ENCODE data around the gene CD300E.

CD300E gene, protein sequence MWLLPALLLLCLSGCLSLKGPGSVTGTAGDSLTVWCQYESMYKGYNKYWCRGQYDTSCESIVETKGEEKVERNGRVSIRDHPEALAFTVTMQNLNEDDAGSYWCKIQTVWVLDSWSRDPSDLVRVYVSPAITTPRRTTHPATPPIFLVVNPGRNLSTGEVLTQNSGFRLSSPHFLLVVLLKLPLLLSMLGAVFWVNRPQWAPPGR

DNA sequence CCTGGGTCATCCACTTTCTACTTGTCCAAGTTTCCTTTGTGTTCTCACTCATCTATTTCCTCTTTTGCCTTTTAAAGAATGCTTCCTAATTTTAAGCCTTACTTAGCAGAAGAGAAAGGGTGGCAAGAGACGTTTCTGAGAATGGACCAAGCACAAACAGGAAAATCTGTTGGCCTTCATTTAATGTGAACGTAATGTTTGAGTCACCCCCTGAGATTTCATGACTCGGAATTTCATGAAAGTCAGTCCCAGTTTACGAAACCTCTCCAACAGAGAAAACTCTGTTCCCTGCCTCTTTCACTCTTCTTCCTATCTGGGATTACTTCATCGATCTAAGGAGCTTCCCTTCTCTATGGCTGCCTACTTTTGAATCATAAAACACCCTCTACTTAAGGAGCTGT lies at the start of gene CD300E:
TSS of gene CD300E (minus strand) at position 46 of the 401 bp plus-strand sequence. CDS start 117 bp downstream, outside the sequence.
- ATAC-seq, result no peak
- TF ChIP-seq ZFP30 (CRISPR knock-in tag; IDR thresholded peaks at IDR 0.05) (no peak), TOX (CRISPR knock-in tag; IDR thresholded peaks at IDR 0.05; ENCODE audit: borderline replicate concordance) (no peak), ZNF8 (CRISPR knock-in tag; IDR thresholded peaks at IDR 0.05) (no peak), GLIS3 (CRISPR knock-in tag; IDR thresholded peaks at IDR 0.05) (no peak), RARB (CRISPR knock-in tag; IDR thresholded peaks at IDR 0.05) (no peak)

DNA sequence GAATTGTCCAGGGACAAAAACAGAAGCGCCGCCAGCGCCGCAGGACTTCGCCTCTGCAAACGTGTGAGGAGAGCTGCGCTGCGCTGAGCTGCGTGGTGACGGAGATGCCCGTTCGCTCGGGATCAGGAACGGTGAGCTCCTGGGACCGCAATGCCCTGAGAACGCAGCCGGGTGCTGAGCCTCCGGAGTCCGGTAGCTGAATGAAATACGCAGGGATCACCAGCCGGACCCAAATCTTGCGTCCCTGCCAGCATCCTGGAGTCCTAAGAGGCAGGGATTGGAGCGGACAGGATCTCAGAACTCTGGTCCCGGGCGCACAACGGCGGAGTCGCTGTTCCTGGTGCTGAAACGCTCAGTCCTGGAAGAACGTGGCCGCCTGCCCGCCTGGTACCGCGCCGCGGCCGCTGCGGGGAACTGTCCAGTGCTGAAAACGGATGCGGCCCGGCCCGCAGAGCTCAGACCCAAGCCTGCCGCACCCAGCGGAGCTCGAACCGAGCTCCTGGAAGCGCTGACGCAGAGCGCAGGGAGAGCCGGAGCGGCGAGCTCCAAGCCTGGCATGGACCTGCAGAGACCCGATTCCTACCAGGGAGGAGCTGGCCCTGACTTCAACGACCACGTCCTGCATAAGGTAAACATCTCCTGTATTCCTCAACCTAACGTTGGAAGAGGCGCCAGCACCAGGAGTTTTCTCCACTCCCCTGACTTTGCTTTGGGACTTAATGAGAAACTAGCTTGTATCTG lies 47.7 kb upstream of the CD300E start:
- peak; percentile 85 for ATAC-seq
- TF ChIP-seq ZFP3 (CRISPR knock-in tag; IDR thresholded peaks at IDR 0.05), result peak; percentile 94
- no peak for TF ChIP-seq RARB (CRISPR knock-in tag; IDR thresholded peaks at IDR 0.05)
- TF ChIP-seq, protein P1, sequence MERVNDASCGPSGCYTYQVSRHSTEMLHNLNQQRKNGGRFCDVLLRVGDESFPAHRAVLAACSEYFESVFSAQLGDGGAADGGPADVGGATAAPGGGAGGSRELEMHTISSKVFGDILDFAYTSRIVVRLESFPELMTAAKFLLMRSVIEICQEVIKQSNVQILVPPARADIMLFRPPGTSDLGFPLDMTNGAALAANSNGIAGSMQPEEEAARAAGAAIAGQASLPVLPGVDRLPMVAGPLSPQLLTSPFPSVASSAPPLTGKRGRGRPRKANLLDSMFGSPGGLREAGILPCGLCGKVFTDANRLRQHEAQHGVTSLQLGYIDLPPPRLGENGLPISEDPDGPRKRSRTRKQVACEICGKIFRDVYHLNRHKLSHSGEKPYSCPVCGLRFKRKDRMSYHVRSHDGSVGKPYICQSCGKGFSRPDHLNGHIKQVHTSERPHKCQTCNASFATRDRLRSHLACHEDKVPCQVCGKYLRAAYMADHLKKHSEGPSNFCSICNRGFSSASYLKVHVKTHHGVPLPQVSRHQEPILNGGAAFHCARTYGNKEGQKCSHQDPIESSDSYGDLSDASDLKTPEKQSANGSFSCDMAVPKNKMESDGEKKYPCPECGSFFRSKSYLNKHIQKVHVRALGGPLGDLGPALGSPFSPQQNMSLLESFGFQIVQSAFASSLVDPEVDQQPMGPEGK (CRISPR knock-in tag; IDR thresholded peaks at IDR 0.05; ENCODE audit: borderline replicate concordance), result 0 out of 2 replicates have a peak, but pooled peaks have one; percentile 65
- TF ChIP-seq ISL1 (CRISPR knock-in tag; IDR thresholded peaks at IDR 0.05), result peak; percentile 68
- no peak for TF ChIP-seq TOX (CRISPR knock-in tag; IDR thresholded peaks at IDR 0.05; ENCODE audit: borderline replicate concordance)
- TF ChIP-seq PPARA (CRISPR knock-in tag; IDR thresholded peaks at IDR 0.05; ENCODE audit: borderline replicate concordance), result peak; percentile 96
- TF ChIP-seq ZNF70 (CRISPR knock-in tag; IDR thresholded peaks at IDR 0.05), result 0 out of 2 replicates have a peak, but pooled peaks have one; percentile 37
- TF ChIP-seq, protein P2, sequence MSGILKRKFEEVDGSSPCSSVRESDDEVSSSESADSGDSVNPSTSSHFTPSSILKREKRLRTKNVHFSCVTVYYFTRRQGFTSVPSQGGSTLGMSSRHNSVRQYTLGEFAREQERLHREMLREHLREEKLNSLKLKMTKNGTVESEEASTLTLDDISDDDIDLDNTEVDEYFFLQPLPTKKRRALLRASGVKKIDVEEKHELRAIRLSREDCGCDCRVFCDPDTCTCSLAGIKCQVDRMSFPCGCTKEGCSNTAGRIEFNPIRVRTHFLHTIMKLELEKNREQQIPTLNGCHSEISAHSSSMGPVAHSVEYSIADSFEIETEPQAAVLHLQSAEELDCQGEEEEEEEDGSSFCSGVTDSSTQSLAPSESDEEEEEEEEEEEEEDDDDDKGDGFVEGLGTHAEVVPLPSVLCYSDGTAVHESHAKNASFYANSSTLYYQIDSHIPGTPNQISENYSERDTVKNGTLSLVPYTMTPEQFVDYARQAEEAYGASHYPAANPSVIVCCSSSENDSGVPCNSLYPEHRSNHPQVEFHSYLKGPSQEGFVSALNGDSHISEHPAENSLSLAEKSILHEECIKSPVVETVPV (CRISPR knock-in tag; IDR thresholded peaks at IDR 0.05), result peak; percentile 51; the same call in 1 of the 2 replicates
- TF ChIP-seq ZNF8 (CRISPR knock-in tag; IDR thresholded peaks at IDR 0.05), result peak; percentile 61; the same call in 1 of the 2 replicates
- peak; percentile 99 for TF ChIP-seq SNAI2 (CRISPR knock-in tag; IDR thresholded peaks at IDR 0.05)
- peak; percentile 96 for TF ChIP-seq GLIS3 (CRISPR knock-in tag; IDR thresholded peaks at IDR 0.05)
- no peak for TF ChIP-seq OSR1 (CRISPR knock-in tag; IDR thresholded peaks at IDR 0.05)
- TF ChIP-seq ARNTL (CRISPR knock-in tag; IDR thresholded peaks at IDR 0.05; ENCODE audit: borderline replicate concordance, low read depth), result peak; percentile 63; the same call in 1 of the 2 replicates
- TF ChIP-seq ZNF565 (CRISPR knock-in tag; conservative IDR thresholded peaks at IDR 0.05; ENCODE audit: low read depth), result peak; percentile 95
- TF ChIP-seq, protein P3, sequence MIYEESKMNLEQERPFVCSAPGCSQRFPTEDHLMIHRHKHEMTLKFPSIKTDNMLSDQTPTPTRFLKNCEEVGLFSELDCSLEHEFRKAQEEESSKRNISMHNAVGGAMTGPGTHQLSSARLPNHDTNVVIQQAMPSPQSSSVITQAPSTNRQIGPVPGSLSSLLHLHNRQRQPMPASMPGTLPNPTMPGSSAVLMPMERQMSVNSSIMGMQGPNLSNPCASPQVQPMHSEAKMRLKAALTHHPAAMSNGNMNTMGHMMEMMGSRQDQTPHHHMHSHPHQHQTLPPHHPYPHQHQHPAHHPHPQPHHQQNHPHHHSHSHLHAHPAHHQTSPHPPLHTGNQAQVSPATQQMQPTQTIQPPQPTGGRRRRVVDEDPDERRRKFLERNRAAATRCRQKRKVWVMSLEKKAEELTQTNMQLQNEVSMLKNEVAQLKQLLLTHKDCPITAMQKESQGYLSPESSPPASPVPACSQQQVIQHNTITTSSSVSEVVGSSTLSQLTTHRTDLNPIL (CRISPR knock-in tag; IDR thresholded peaks at IDR 0.05; ENCODE audit: low read depth), result peak; percentile 73
- TF ChIP-seq ZFP30 (CRISPR knock-in tag; IDR thresholded peaks at IDR 0.05), result peak; percentile 71; the same call in 1 of the 2 replicates
- TF ChIP-seq, protein P4, sequence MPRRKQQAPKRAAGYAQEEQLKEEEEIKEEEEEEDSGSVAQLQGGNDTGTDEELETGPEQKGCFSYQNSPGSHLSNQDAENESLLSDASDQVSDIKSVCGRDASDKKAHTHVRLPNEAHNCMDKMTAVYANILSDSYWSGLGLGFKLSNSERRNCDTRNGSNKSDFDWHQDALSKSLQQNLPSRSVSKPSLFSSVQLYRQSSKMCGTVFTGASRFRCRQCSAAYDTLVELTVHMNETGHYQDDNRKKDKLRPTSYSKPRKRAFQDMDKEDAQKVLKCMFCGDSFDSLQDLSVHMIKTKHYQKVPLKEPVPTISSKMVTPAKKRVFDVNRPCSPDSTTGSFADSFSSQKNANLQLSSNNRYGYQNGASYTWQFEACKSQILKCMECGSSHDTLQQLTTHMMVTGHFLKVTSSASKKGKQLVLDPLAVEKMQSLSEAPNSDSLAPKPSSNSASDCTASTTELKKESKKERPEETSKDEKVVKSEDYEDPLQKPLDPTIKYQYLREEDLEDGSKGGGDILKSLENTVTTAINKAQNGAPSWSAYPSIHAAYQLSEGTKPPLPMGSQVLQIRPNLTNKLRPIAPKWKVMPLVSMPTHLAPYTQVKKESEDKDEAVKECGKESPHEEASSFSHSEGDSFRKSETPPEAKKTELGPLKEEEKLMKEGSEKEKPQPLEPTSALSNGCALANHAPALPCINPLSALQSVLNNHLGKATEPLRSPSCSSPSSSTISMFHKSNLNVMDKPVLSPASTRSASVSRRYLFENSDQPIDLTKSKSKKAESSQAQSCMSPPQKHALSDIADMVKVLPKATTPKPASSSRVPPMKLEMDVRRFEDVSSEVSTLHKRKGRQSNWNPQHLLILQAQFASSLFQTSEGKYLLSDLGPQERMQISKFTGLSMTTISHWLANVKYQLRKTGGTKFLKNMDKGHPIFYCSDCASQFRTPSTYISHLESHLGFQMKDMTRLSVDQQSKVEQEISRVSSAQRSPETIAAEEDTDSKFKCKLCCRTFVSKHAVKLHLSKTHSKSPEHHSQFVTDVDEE (CRISPR knock-in tag; IDR thresholded peaks at IDR 0.05), result peak; percentile 98
- TF ChIP-seq TCF4 (CRISPR knock-in tag; IDR thresholded peaks at IDR 0.05; ENCODE audit: borderline replicate concordance), result 0 out of 2 replicates have a peak, but pooled peaks have one; percentile 22
- TF ChIP-seq ZC3H10 (CRISPR knock-in tag; IDR thresholded peaks at IDR 0.05), result no peak
- peak; percentile 70; the same call in 1 of the 2 replicates for TF ChIP-seq ESRRG (CRISPR knock-in tag; IDR thresholded peaks at IDR 0.05)
- TF ChIP-seq, protein P5, sequence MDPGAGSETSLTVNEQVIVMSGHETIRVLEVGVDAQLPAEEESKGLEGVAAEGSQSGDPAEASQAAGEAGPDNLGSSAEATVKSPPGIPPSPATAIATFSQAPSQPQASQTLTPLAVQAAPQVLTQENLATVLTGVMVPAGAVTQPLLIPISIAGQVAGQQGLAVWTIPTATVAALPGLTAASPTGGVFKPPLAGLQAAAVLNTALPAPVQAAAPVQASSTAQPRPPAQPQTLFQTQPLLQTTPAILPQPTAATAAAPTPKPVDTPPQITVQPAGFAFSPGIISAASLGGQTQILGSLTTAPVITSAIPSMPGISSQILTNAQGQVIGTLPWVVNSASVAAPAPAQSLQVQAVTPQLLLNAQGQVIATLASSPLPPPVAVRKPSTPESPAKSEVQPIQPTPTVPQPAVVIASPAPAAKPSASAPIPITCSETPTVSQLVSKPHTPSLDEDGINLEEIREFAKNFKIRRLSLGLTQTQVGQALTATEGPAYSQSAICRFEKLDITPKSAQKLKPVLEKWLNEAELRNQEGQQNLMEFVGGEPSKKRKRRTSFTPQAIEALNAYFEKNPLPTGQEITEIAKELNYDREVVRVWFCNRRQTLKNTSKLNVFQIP (CRISPR knock-in tag; IDR thresholded peaks at IDR 0.05; ENCODE audit: borderline replicate concordance, low read depth), result peak; percentile 38; the same call in 1 of the 2 replicates
- peak; percentile 99 for TF ChIP-seq CSDC2 (CRISPR knock-in tag; IDR thresholded peaks at IDR 0.05)
- peak; percentile 85; the same call in 1 of the 2 replicates for TF ChIP-seq BACH2 (CRISPR knock-in tag; IDR thresholded peaks at IDR 0.05; ENCODE audit: borderline replicate concordance)

All from SK-N-SH treated with all-trans-retinoic acid at 6 μM for 48 hours (cell line).